Measurements from ENCODE around the gene CTNND1.

The CTNND1 gene

DNA sequence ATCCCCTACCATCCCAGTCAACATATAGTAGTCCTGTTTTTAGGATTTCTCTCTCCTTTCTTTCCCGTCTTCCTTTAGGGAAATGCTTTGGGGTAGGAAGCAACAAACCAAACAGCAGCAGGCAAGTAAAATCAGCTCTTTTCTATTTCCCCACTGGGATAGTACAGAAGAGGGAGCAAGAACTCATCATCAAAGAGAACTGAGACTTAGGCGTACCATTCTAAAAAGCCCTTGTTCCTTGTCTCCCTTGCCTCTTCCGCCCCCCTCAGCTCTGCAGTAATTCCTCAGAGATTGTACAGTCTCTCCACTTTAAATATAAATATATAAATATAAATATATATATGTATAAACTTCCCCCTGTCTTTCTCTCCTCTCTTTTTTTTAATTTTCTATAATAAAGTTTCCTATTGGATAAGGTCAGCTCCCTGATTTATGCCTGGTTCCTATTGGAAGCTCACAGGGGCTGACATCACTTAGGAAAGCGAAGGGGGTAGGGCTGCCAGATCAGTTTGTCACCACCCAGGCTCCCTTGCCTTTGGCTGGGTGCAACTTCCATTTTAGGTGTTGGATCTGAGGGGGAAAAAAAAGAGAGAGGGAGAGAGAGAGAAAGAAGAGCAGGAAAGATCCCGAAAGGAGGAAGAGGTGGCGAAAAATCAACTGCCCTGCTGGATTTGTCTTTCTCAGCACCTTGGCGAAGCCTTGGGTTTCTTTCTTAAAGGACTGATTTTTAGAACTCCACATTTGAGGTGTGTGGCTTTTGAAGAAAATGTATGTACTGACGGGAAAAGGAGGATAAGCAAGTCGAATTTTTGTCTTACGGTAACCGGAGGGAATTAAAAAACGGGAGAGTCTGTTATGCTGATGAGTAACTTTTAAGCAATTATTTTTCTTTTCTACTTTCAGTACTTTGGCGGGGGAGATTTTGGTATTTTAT, at the start of gene CTNND1 (continued):
- TF ChIP-seq ZNF18 (tag by site-specific recombination; IDR thresholded peaks at IDR 0.05), result no peak
- TF ChIP-seq ZNF133 (tag by site-specific recombination; IDR thresholded peaks at IDR 0.05), result no peak
- TF ChIP-seq MEIS1 (CRISPR knock-in tag; IDR thresholded peaks at IDR 0.05; ENCODE audit: borderline replicate concordance), result no peak
- peak; percentile 17; the same call in 1 of the 2 replicates for TF ChIP-seq ZNF629 (tag by site-specific recombination; IDR thresholded peaks at IDR 0.05)
- TF ChIP-seq ZNF501 (tag by site-specific recombination; IDR thresholded peaks at IDR 0.05), result 0 out of 2 replicates have a peak, but pooled peaks have one; percentile 51
- TF ChIP-seq, protein P1, sequence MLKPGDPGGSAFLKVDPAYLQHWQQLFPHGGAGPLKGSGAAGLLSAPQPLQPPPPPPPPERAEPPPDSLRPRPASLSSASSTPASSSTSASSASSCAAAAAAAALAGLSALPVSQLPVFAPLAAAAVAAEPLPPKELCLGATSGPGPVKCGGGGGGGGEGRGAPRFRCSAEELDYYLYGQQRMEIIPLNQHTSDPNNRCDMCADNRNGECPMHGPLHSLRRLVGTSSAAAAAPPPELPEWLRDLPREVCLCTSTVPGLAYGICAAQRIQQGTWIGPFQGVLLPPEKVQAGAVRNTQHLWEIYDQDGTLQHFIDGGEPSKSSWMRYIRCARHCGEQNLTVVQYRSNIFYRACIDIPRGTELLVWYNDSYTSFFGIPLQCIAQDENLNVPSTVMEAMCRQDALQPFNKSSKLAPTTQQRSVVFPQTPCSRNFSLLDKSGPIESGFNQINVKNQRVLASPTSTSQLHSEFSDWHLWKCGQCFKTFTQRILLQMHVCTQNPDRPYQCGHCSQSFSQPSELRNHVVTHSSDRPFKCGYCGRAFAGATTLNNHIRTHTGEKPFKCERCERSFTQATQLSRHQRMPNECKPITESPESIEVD (tag by site-specific recombination; IDR thresholded peaks at IDR 0.05), result no peak
- TF ChIP-seq, protein P2, sequence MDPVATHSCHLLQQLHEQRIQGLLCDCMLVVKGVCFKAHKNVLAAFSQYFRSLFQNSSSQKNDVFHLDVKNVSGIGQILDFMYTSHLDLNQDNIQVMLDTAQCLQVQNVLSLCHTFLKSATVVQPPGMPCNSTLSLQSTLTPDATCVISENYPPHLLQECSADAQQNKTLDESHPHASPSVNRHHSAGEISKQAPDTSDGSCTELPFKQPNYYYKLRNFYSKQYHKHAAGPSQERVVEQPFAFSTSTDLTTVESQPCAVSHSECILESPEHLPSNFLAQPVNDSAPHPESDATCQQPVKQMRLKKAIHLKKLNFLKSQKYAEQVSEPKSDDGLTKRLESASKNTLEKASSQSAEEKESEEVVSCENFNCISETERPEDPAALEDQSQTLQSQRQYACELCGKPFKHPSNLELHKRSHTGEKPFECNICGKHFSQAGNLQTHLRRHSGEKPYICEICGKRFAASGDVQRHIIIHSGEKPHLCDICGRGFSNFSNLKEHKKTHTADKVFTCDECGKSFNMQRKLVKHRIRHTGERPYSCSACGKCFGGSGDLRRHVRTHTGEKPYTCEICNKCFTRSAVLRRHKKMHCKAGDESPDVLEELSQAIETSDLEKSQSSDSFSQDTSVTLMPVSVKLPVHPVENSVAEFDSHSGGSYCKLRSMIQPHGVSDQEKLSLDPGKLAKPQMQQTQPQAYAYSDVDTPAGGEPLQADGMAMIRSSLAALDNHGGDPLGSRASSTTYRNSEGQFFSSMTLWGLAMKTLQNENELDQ (tag by site-specific recombination; IDR thresholded peaks at IDR 0.05; ENCODE audit: low read depth), result no peak
- no peak for TF ChIP-seq HOXA7 (CRISPR knock-in tag; IDR thresholded peaks at IDR 0.05; ENCODE audit: borderline replicate concordance)
- TF ChIP-seq ZNF660 (tag by site-specific recombination; IDR thresholded peaks at IDR 0.05), result peak; percentile 21; the same call in 1 of the 2 replicates
- TF ChIP-seq, protein P3, sequence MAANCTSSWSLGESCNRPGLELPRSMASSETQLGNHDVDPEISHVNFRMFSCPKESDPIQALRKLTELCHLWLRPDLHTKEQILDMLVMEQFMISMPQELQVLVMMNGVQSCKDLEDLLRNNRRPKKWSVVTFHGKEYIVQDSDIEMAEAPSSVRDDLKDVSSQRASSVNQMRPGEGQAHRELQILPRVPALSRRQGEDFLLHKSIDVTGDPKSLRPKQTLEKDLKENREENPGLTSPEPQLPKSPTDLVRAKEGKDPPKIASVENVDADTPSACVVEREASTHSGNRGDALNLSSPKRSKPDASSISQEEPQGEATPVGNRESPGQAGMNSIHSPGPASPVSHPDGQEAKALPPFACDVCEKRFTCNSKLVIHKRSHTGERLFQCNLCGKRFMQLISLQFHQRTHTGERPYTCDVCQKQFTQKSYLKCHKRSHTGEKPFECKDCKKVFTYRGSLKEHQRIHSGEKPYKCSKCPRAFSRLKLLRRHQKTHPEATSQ (tag by site-specific recombination; IDR thresholded peaks at IDR 0.05), result no peak

DNA sequence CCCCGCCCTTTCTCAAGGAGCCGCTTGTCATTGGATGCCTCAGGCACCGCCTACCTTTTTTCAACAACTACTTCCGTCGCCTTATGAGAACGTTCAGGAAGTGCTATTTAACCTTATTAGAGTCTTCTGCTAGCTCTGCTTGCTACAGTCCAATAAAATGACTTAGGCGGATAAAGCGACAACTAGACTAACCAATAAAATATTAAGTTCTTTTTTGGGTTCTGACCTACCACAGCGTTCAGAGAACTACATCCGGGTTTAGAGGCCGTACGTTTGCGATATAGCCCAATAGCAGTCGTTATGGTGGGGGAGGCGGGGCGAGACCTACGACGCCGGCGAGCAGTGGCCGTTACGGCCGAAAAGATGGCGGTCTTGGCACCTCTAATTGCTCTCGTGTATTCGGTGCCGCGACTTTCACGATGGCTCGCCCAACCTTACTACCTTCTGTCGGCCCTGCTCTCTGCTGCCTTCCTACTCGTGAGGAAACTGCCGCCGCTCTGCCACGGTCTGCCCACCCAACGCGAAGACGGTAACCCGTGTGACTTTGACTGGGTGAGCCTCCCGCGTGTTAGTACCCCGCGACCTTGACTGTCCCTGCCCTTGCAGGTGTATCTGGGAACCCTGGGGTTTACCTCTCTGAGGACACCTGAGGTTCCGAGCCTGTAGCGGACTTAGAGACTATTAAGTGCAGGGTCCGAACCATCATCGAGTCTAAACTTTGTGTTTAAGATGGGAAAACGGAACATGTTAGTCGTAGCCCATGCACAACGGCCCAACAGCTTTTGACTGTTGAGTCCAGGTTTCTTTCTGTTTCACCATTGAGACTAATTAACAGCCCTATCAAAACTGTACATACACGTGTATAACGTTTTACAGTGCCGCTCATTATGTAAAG, 49.1 kb upstream of the CTNND1 start, which contains the start of gene TMX2:
Gene TMX2 (plus strand): TSS at position 338 of the 895 bp plus-strand sequence. CDS start 26 bp downstream, at position 364.
- Histone ChIP-seq H3K4me1 (ENCODE audit: control insufficient read depth, insufficient read depth, low read length) (no peaks in the 10 kb centered on the region), H3K9me3 (ENCODE audit: control insufficient read depth, insufficient read depth, low read depth, low read length) (no peaks in the 10 kb centered on the region), H3K36me3 (ENCODE audit: control insufficient read depth in 2 of 2, insufficient read depth in 1 of 2, low read length in 2 of 2) (peaks cover 0 to 24% of the 10 kb centered on the region in 2 experiments; a peak in 1 of 3 replicates), H3K4me3 (ENCODE audit: low read depth, low read length) (peak within 1 kb of the TSS; percentile 97), H3K27ac (ENCODE audit: extremely low read depth, low read depth, low read length) (peak within 1 kb of the TSS; percentile 66)
- ChIA-PET CTCF (interaction anchor here (0.6 to 2.7 kb wide), 4 partner anchors 72 to 221 kb away, joined by 3 to 12 read pairs (median 4); no protein-coding TSS in a partner anchor), POLR2A (interaction anchor here (0.5 to 1.5 kb wide), 12 partner anchors 10 to 1193 kb away, joined by 3 to 15 read pairs (median 4); partner anchors contain the start of genes CTNND1 and SELENOH)
- TF ChIP-seq ZNF362 (tag by site-specific recombination; IDR thresholded peaks at IDR 0.05), result peak; percentile 69; the same call in 1 of the 2 replicates
- TF ChIP-seq, protein P4, sequence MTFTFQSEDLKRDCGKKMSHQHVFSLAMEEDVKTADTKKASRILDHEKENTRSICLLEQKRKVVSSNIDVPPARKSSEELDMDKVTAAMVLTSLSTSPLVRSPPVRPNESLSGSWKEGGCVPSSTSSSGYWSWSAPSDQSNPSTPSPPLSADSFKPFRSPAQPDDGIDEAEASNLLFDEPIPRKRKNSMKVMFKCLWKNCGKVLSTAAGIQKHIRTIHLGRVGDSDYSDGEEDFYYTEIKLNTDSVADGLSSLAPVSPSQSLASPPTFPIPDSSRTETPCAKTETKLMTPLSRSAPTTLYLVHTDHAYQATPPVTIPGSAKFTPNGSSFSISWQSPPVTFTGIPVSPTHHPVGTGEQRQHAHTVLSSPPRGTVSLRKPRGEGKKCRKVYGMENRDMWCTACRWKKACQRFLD (tag by site-specific recombination; IDR thresholded peaks at IDR 0.05), result no peak
- peak; percentile 93 for TF ChIP-seq SP2 (tag by site-specific recombination; IDR thresholded peaks at IDR 0.05)
- TF ChIP-seq ZXDB (tag by site-specific recombination; IDR thresholded peaks at IDR 0.05), result 0 out of 2 replicates have a peak, but pooled peaks have one; percentile 12
- TF ChIP-seq ZNF518A (tag by site-specific recombination; conservative IDR thresholded peaks at IDR 0.05; ENCODE audit: low read depth), result peak; percentile 94
- TF ChIP-seq KLF8 (tag by site-specific recombination; IDR thresholded peaks at IDR 0.05), result 0 out of 2 replicates have a peak, but pooled peaks have one; percentile 12
- peak; percentile 61 for TF ChIP-seq ZEB2 (tag by site-specific recombination; IDR thresholded peaks at IDR 0.05)
